Measurements from ENCODE around the gene AIF1L. TPM values are rescaled to one million over a fixed set of nuclear protein-coding genes. Genes with fewer than 3 reads are reported as not detected.

AIF1L gene
- total and polyA plus RNA-seq, 2 of the 13 experiments (the other 11 are each of a cell fraction or from before 2014, with no cell fraction given) = 12.4 to 36.5 TPM

DNA sequence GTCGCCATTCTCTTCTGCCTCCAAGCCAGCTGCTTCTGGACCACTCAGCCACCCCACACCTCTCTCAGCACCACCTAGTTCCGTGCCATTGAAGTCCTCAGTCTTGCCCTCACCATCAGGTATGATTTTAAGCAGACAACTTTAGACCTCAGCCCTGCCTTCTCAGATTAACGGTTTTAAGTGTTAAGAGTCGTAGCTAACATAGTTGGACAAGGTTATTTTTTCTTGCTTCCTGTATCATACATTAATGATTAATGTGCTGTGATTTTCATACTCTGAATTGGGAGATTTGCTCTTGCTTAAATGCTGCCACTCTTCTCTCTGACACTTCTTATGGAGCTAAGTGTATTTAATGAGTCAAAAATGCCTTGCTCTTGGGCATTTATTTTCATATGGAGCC lies 49.9 kb downstream of the AIF1L start:
- peaks cover 40 to 95% of the 10 kb centered on the region in 2 experiments for H3K36me3 ChIP-seq (replicated peaks in 1 of 2; ENCODE audit: control insufficient read depth in 1 of 2, insufficient read depth in 2 of 2, low read length in 2 of 2)
- H2AFZ ChIP-seq (ENCODE audit: low read length) = no peak overlapping the region
- FAIRE-seq (no peak), ATAC-seq (no peak), DNase-seq (ENCODE audit: low spot score) (no peak)
- no peaks in the 10 kb centered on the region for H3K79me2 ChIP-seq (ENCODE audit: insufficient read depth, low read length)
- no peaks in the 10 kb centered on the region for H3K9me3 ChIP-seq (ENCODE audit: low read length)
- no TSS peak for BruUV-seq (replicated peaks)
- no peaks in the 10 kb centered on the region for H3K4me1 ChIP-seq (ENCODE audit: insufficient read depth, low read length)
- in situ Hi-C loops (cut with HindIII; ENCODE audit: extremely low pct_ligation_motif_present, low pct_unique_long_range_greater_than_20kb) (no loop called here), intact Hi-C loops (cut with micrococcal nuclease; ENCODE audit: unreplicated experiment) (no loop called here)
- ChIA-PET POLR2A (no interaction called here), CTCF (ENCODE audit: low intra/inter-chr PET ratio, low total read pairs) (no interaction called here)
- no peak overlapping the region for H3K9ac ChIP-seq (ENCODE audit: insufficient read depth, low read depth, low read length)
- WGBS (ENCODE audit: low lambda C conversion rate) = 96% methylated on average over 4 of the region's 4 CpGs
- H4K20me1 ChIP-seq (ENCODE audit: insufficient read depth, low read length) = 0 out of 2 replicates have a peak, but pooled peaks cover 3% of the 10 kb centered on the region
- no peak overlapping the region for H3K27ac ChIP-seq (ENCODE audit: extremely low read length, insufficient read depth, low read length)
- no peak for TF ChIP-seq REXO4 (CRISPR knock-in tag; IDR thresholded peaks at IDR 0.05; ENCODE audit: borderline replicate concordance)
- no peak for TF ChIP-seq SMAD1 (CRISPR knock-in tag; IDR thresholded peaks at IDR 0.05; ENCODE audit: borderline replicate concordance, low read depth)
- TF ChIP-seq ZNF224 (CRISPR knock-in tag; IDR thresholded peaks at IDR 0.05) = no peak
- TF ChIP-seq, protein P1, sequence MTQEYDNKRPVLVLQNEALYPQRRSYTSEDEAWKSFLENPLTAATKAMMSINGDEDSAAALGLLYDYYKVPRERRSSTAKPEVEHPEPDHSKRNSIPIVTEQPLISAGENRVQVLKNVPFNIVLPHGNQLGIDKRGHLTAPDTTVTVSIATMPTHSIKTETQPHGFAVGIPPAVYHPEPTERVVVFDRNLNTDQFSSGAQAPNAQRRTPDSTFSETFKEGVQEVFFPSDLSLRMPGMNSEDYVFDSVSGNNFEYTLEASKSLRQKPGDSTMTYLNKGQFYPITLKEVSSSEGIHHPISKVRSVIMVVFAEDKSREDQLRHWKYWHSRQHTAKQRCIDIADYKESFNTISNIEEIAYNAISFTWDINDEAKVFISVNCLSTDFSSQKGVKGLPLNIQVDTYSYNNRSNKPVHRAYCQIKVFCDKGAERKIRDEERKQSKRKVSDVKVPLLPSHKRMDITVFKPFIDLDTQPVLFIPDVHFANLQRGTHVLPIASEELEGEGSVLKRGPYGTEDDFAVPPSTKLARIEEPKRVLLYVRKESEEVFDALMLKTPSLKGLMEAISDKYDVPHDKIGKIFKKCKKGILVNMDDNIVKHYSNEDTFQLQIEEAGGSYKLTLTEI (CRISPR knock-in tag; conservative IDR thresholded peaks at IDR 0.05) = no peak
- TF ChIP-seq ZHX1 (CRISPR knock-in tag; IDR thresholded peaks at IDR 0.05; ENCODE audit: low read depth) = no peak
- no peak for TF ChIP-seq ZNF510 (CRISPR knock-in tag; IDR thresholded peaks at IDR 0.05; ENCODE audit: low read depth)
- no peak for TF ChIP-seq ZSCAN25 (CRISPR knock-in tag; IDR thresholded peaks at IDR 0.05)
- no peak for TF ChIP-seq ZNF878 (CRISPR knock-in tag; IDR thresholded peaks at IDR 0.05)
- H3K27me3 ChIP-seq (ENCODE audit: control insufficient read depth in 1 of 2, insufficient read depth in 2 of 2, low read length in 2 of 2) = no peaks in the 10 kb centered on the region
- no peak overlapping the region for H3K4me3 ChIP-seq (replicated peaks in 1 of 3; ENCODE audit: insufficient read depth in 1 of 3, low read depth in 2 of 3, low read length in 3 of 3)
- H3K4me2 ChIP-seq (ENCODE audit: low read depth, low read length) = no peak overlapping the region
